ENCODE data around the gene HDAC9.

GRCh38 chr7:18667466-18667865, 171.9 kb downstream of the HDAC9 start:
- no peak for TF ChIP-seq POLR2A (IDR thresholded peaks at IDR 0.05)
- TF ChIP-seq CTCF (IDR thresholded peaks at IDR 0.05) = no peak
